Small intestine (tissue), 7 donors: ENCODE results near the gene FARS2. TPM values are rescaled to one million over a fixed set of nuclear protein-coding genes. Genes with fewer than 3 reads are reported as not detected.

Experiments
- DNase-seq, 2 donors: peaks; one replicate each; pipeline versions ENCODE4 v3.0.0 to v3.0.0-alpha.2; 2013
- FAIRE-seq: peaks from 2 replicates; lab custom pipeline; 2012; peaks lifted over from hg19 to GRCh38; lab: Jason Lieb, UNC
- H3K27ac ChIP-seq, 3 donors: one replicate each; pipeline ENCODE4 v1.5.1; 2013; ENCODE audit warnings: low read length in 2 of 3, mild to moderate bottlenecking in 2 of 3, control low read depth in 1 of 3, inconsistent platforms in 1 of 3, low read depth in 1 of 3, moderate library complexity in 1 of 3
- H3K27me3 ChIP-seq, 3 donors: one replicate each; pipeline ENCODE4 v1.6.1; 2013; ENCODE audit warnings: low read length in 3 of 3, inconsistent platforms in 1 of 3; ENCODE audit not compliant: control insufficient read depth in 3 of 3, insufficient read depth in 3 of 3
- H3K36me3 ChIP-seq, 3 donors: one replicate each; pipeline ENCODE4 v1.6.1; 2013; ENCODE audit warnings: low read length in 3 of 3, inconsistent platforms in 1 of 3, low read depth in 1 of 3, mild to moderate bottlenecking in 1 of 3, moderate library complexity in 1 of 3; ENCODE audit not compliant: control insufficient read depth in 3 of 3, insufficient read depth in 2 of 3
- H3K4me1 ChIP-seq, 3 donors: one replicate each; pipeline ENCODE4 v1.6.1; 2013; ENCODE audit warnings: low read length in 2 of 3, inconsistent platforms in 1 of 3, low read depth in 1 of 3, mild to moderate bottlenecking in 1 of 3, moderate library complexity in 1 of 3; ENCODE audit not compliant: control insufficient read depth in 3 of 3, insufficient read depth in 2 of 3
- H3K4me3 ChIP-seq, 3 donors: one replicate each; pipeline ENCODE4 v1.5.1; 2013; ENCODE audit warnings: low read length in 3 of 3, control low read depth in 1 of 3, inconsistent platforms in 1 of 3, low read depth in 1 of 3, mild to moderate bottlenecking in 1 of 3, moderate library complexity in 1 of 3
- H3K9me3 ChIP-seq, 2 donors: one replicate each; pipeline ENCODE4 v1.6.1; 2013; ENCODE audit warnings: low read depth in 1 of 2, low read length in 1 of 2; ENCODE audit not compliant: control insufficient read depth in 2 of 2, insufficient read depth in 1 of 2
- WGBS, 3 donors: extraction: QIAGEN DNeasy Blood & Tissue Kit; methylation state at CpG; one replicate each; pipeline ENCODE4 v1.1.7; 2013; 5-methylcytosine and 5-hydroxymethylcytosine counted together
- polyA plus RNA-seq, 4 donors: library from polyadenylated mRNA; stranded (reverse) in 3 of 4; unstranded in 1 of 4; fragments of 200-250 nt in 3 of 4; fragments of 120-200 nt in 1 of 4; gene quantifications; one replicate each; pipeline versions ENCODE4 v1.2.1 to v1.2.3, GENCODE V29; 2013
- donor health status: healthy with polysubstance abuse.
- donor health status: control.
- donor health status: control.
- donor health status: Bipolar disorder and iron deficiency.
- donor health status: healthy.

The FARS2 gene
- polyA plus RNA-seq, 4 donors: 6.0 to 16.6 (median 11.8) TPM

DNA sequence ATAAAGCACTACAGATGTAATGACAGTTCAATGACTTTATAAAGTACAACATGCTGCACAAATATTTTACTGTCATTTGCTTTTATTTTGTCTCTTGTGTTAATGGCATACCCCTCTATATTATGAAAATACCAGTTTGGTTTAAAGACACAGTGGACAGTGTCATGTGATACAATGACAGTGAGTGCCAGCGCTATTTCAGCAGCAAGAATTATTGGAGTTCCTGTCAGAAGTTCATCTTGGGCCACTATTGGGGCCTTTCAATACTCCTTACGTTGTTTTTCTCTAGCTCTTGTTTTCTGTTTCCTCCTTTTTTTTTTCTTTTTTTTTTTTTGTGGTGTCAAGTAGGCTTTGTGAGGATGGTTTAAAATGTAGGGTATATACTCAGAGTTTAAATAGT, 232.5 kb downstream of the FARS2 start:
- no peaks in the 10 kb centered on the region for H3K27me3 ChIP-seq
- no peaks in the 10 kb centered on the region for H3K4me1 ChIP-seq
- 88 to 99% (median 93%) methylated on average over 2 of the region's 2 CpGs for WGBS, 3 donors
- H3K36me3 ChIP-seq: peaks cover 0 to 2% (median 0%) of the 10 kb centered on the region in 3 donors
- no peaks in the 10 kb centered on the region for H3K9me3 ChIP-seq
- H3K4me3 ChIP-seq: no peak overlapping the region
- no peak for FAIRE-seq
- no peak overlapping the region for H3K27ac ChIP-seq
- no peak for DNase-seq

DNA sequence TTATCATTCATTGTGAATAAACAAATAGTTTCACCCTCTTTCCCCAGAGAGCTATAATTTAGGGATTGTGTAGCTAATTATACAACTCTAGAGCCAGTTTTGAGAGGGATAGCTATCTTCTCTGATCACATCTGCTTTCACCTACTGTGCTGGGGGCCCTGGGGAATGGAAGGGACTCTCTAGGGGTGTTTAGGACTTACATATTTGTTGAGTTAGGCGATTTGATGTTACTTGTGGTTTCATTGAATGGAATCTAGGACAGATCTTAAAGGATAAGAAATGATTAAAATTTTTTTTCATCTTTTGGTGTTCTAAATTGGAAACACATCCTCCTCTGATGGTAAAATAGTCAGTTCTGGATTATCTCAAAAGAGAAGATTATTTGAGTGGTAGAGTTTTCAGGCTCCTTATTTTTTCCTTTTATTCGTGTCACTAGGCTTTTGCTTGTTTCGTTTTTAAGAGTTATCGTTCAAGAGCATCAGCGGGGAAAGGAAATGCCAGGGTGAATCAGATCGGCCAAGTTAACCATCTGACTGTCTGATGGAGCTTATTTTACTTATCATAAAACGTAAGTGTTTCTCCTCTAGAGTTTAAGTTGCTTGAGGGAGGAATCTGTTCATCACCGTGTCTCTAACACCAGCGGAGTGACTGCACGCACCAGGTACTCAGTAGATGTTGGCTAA, 236.7 kb downstream of the FARS2 start:
- H3K27ac ChIP-seq: no peak overlapping the region
- 92 to 94% (median 93%) methylated on average over 10 of the region's 10 CpGs for WGBS, 3 donors
- H3K4me3 ChIP-seq: no peak overlapping the region
- no peak for DNase-seq
- no peaks in the 10 kb centered on the region for H3K36me3 ChIP-seq
- H3K27me3 ChIP-seq: no peaks in the 10 kb centered on the region
- no peaks in the 10 kb centered on the region for H3K9me3 ChIP-seq
- no peak for FAIRE-seq
- H3K4me1 ChIP-seq: no peaks in the 10 kb centered on the region

DNA sequence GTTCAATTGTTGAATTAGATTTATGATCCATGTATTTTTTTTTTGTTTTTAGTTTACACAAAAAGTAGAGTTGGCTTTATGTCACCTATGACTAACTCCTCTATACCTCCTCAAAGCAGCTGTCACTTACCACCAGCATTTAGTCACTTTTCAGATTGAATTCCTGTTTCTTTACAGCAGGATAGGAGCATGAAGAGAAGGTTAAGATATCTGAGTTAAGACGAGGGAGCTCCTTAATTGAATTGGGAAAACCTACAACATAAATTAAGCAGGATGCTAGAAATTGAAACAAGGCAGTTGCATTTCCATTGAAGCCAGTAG, 237.2 kb downstream of the FARS2 start:
- Histone ChIP-seq H3K4me1 (no peaks in the 10 kb centered on the region), H3K27me3 (no peaks in the 10 kb centered on the region), H3K9me3 (no peaks in the 10 kb centered on the region), H3K27ac (no peak overlapping the region), H3K4me3 (no peak overlapping the region), H3K36me3 (no peaks in the 10 kb centered on the region)
- FAIRE-seq: no peak
- WGBS, 3 donors: 91 to 100% (median 94%) methylated on average over 1 of the region's 1 CpG
- no peak for DNase-seq

DNA sequence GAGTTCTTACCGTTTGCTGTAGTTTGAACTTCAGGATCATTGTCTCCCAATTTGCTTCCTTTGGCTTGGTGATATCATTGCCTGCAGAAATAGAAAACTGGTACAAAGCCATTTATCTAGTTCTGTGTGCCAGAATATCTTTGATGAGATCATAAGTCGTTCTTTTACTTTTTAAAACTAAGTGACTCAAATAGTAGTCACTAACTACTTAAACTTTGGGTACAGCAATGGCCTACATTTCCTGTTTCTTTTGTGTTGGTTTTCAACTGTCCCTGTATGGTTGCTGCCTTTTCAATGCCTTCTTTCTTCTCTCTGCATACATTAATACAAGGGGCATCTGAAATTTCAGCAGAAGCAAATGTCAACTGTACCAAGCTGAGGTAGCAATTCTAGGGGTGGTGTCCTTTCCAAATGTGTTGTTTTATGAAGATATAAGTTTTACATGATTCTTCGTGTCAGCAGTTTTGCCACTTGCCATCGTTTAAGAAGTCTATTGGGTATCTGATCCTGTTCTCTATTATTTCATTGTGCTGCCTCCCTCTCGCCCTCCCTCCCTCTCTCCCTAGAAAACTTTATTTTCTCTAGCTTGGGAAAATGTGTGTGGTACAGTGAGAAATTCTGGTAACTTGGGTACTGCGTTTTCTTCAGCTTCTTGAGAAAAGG, 238.5 kb downstream of the FARS2 start:
- no peaks in the 10 kb centered on the region for H3K9me3 ChIP-seq
- no peak for FAIRE-seq
- H3K27ac ChIP-seq: no peak overlapping the region
- no peaks in the 10 kb centered on the region for H3K36me3 ChIP-seq
- H3K4me1 ChIP-seq: no peaks in the 10 kb centered on the region
- H3K4me3 ChIP-seq: no peak overlapping the region
- 81 to 91% (median 89%) methylated on average over 6 of the region's 6 CpGs for WGBS, 3 donors
- DNase-seq: no peak
- H3K27me3 ChIP-seq: no peaks in the 10 kb centered on the region

DNA sequence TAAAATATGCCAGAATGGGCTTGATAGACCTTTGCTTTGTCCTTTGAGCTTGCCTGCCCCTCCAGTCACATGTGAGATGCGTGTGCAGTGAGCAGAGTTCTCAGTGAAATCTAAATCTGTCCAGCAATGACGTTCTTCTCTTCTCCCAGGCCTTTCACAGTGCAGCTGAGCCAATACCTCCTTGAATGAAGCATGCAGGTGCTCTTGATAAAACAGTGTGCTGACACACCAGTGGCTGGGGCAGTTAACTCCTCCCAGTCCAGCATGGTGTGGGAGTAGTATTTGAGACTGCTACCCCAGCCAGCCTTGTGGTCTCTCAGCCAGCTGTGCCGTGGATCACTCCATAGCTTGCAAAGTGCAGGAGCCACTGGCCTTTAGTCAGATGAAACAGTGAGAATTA, 240.5 kb downstream of the FARS2 start:
- no peak overlapping the region for H3K27ac ChIP-seq
- H3K4me1 ChIP-seq: no peaks in the 10 kb centered on the region
- DNase-seq (no peak), FAIRE-seq (no peak)
- 75 to 90% (median 83%) methylated on average over 3 of the region's 3 CpGs for WGBS, 3 donors
- H3K4me3 ChIP-seq: no peak overlapping the region
- no peaks in the 10 kb centered on the region for H3K9me3 ChIP-seq
- H3K36me3 ChIP-seq: no peaks in the 10 kb centered on the region
- H3K27me3 ChIP-seq: no peaks in the 10 kb centered on the region

DNA sequence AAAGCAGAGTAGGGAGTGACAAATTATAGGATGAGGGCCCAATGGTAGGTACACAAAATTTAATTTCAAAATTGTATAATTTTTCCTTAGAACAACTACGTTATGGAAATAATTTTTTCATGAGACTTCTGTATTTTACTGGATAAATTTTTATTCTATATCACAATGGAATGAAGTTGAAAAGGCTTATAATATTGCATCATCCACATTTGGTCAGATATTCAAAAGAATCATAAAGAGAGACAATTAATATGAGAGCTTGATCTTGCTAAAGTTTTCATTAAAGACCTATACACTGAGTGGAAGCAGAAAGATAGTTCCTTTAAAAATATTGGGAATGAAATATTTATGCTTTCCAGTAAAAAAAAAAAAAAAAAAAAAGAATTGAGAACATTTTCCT, 242.8 kb downstream of the FARS2 start:
- H3K4me3 ChIP-seq: no peak overlapping the region
- H3K27ac ChIP-seq: no peak overlapping the region
- DNase-seq (no peak), FAIRE-seq (no peak)
- no peaks in the 10 kb centered on the region for H3K4me1 ChIP-seq
- H3K27me3 ChIP-seq: no peaks in the 10 kb centered on the region
- H3K9me3 ChIP-seq: no peaks in the 10 kb centered on the region
- H3K36me3 ChIP-seq: no peaks in the 10 kb centered on the region
- 97 to 100% (median 100%) methylated on average over 1 of the region's 1 CpG for WGBS, 3 donors

DNA sequence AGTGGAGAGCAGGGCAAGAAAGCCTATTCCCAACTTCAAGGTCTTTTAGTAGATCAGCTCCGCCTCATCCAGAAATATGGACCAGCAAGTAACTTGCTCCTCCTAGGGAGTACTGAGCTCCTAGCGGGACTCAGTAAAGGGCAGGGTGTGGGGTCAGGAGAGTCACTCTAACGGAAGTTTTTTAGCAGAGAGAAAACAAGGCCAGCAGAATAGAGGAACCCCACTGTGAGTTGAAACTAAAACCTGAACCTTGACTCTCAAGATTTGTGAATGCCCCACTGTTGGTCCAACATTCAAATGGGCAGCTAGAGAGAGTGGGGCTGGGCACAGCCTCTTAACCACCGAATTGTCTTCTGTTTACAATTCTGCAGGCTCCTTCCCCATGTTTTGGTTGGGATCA, 244.8 kb downstream of the FARS2 start:
- Histone ChIP-seq H3K36me3 (peaks cover 0 to 6% (median 0%) of the 10 kb centered on the region in 3 donors), H3K27ac (no peak overlapping the region), H3K27me3 (no peaks in the 10 kb centered on the region), H3K9me3 (no peaks in the 10 kb centered on the region), H3K4me3 (no peak overlapping the region), H3K4me1 (no peaks in the 10 kb centered on the region)
- DNase-seq (no peak), FAIRE-seq (no peak)
- WGBS, 3 donors: 84 to 93% (median 87%) methylated on average over 4 of the region's 4 CpGs

DNA sequence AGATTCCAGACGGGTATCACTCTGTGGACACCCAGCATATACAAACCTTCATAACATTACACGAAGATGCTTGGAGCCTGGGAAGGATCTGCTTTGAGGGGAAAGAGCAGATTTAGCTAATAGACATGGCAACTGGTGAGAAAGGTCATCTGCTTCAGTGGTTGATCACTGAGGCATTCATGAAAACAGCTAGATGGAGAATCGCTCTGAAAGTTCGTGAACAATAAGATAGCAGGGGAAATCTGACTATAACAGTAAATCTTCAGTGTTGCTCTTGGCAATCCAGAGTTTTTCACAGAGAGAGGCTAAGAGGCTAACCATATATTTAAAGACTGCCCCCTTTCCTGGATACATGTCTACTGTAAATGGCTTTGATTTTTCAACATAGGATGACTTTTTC, 245.3 kb downstream of the FARS2 start:
- 68 to 86% (median 69%) methylated on average over 4 of the region's 4 CpGs for WGBS, 3 donors
- H3K27me3 ChIP-seq: no peaks in the 10 kb centered on the region
- no peak overlapping the region for H3K4me3 ChIP-seq
- no peak overlapping the region for H3K27ac ChIP-seq
- peaks cover 0 to 6% (median 0%) of the 10 kb centered on the region in 3 donors for H3K36me3 ChIP-seq
- H3K9me3 ChIP-seq: no peaks in the 10 kb centered on the region
- no peak for FAIRE-seq
- no peak for DNase-seq
- no peaks in the 10 kb centered on the region for H3K4me1 ChIP-seq
